ENCODE data around the gene GAS2L1. TPM values are rescaled to one million over a fixed set of nuclear protein-coding genes. Genes with fewer than 3 reads are reported as not detected.

GAS2L1 gene
- total and polyA plus RNA-seq, 2 donors from 2014 or later: 24.2 to 27.2 TPM

GRCh38 chr22:29351042-29351441, 44.6 kb downstream of the GAS2L1 start:
- Histone ChIP-seq H3K9ac (ENCODE audit: low read length in 3 of 3) (no peak overlapping the region), H3K27me3 (ENCODE audit: control insufficient read depth, insufficient read depth, low read length) (no peaks in the 10 kb centered on the region), H3K36me3 (ENCODE audit: control insufficient read depth in 2 of 3, insufficient read depth in 3 of 3, low read length in 3 of 3) (peaks cover 4 to 85% (median 68%) of the 10 kb centered on the region in 3 donors), H3K4me3 (ENCODE audit: low read length in 3 of 3) (no peak overlapping the region), H3K4me1 (ENCODE audit: control insufficient read depth in 2 of 3, insufficient read depth in 2 of 3, low read depth in 1 of 3, low read length in 3 of 3) (no peaks in the 10 kb centered on the region), H3K9me3 (ENCODE audit: control insufficient read depth in 2 of 3, insufficient read depth in 1 of 3, low read length in 3 of 3) (no peaks in the 10 kb centered on the region), H3K27ac (ENCODE audit: low read depth in 2 of 2, low read length in 2 of 2) (no peak overlapping the region)
- intact Hi-C loops (cut with DNase I): no loop called here
- FAIRE-seq (no peak), DNase-seq (no peak)
- TF ChIP-seq CTCF (IDR thresholded peaks at IDR 0.05; ENCODE audit: borderline replicate concordance, extremely low read depth, insufficient read depth): no peak

GRCh38 chr22:29351891-29352290, 45.4 kb downstream of the GAS2L1 start:
- Histone ChIP-seq H3K9me3 (ENCODE audit: control insufficient read depth in 2 of 3, insufficient read depth in 1 of 3, low read length in 3 of 3) (no peaks in the 10 kb centered on the region), H3K27ac (ENCODE audit: low read depth in 2 of 2, low read length in 2 of 2) (no peak overlapping the region), H3K9ac (ENCODE audit: low read length in 3 of 3) (no peak overlapping the region), H3K4me1 (ENCODE audit: control insufficient read depth in 2 of 3, insufficient read depth in 2 of 3, low read depth in 1 of 3, low read length in 3 of 3) (no peaks in the 10 kb centered on the region), H3K36me3 (ENCODE audit: control insufficient read depth in 2 of 3, insufficient read depth in 3 of 3, low read length in 3 of 3) (peaks cover 4 to 88% (median 64%) of the 10 kb centered on the region in 3 donors), H3K4me3 (ENCODE audit: low read length in 3 of 3) (no peak overlapping the region), H3K27me3 (ENCODE audit: control insufficient read depth, insufficient read depth, low read length) (no peaks in the 10 kb centered on the region)
- FAIRE-seq (no peak), DNase-seq (no peak)
- TF ChIP-seq CTCF (IDR thresholded peaks at IDR 0.05; ENCODE audit: borderline replicate concordance, extremely low read depth, insufficient read depth): no peak
- intact Hi-C loops (cut with DNase I): no loop called here

- Histone ChIP-seq H3K9ac (ENCODE audit: low read length in 3 of 3) (no peak overlapping the region), H3K27ac (ENCODE audit: low read depth in 2 of 2, low read length in 2 of 2) (no peak overlapping the region), H3K36me3 (ENCODE audit: control insufficient read depth in 2 of 3, insufficient read depth in 3 of 3, low read length in 3 of 3) (peaks cover 4 to 79% (median 59%) of the 10 kb centered on the region in 3 donors), H3K9me3 (ENCODE audit: control insufficient read depth in 2 of 3, insufficient read depth in 1 of 3, low read length in 3 of 3) (no peaks in the 10 kb centered on the region), H3K27me3 (ENCODE audit: control insufficient read depth, insufficient read depth, low read length) (no peaks in the 10 kb centered on the region), H3K4me1 (ENCODE audit: control insufficient read depth in 2 of 3, insufficient read depth in 2 of 3, low read depth in 1 of 3, low read length in 3 of 3) (no peaks in the 10 kb centered on the region), H3K4me3 (ENCODE audit: low read length in 3 of 3) (no peak overlapping the region)
- intact Hi-C loops (cut with DNase I): no loop called here
- FAIRE-seq (no peak), DNase-seq (no peak)
- no peak for TF ChIP-seq CTCF (IDR thresholded peaks at IDR 0.05; ENCODE audit: borderline replicate concordance, extremely low read depth, insufficient read depth)
These were observed 46.3 kb downstream of the GAS2L1 start for GRCh38 chr22:29352778-29353177.

- Histone ChIP-seq H3K36me3 (ENCODE audit: control insufficient read depth in 2 of 3, insufficient read depth in 3 of 3, low read length in 3 of 3) (peaks cover 4 to 79% (median 60%) of the 10 kb centered on the region in 3 donors), H3K4me1 (ENCODE audit: control insufficient read depth in 2 of 3, insufficient read depth in 2 of 3, low read depth in 1 of 3, low read length in 3 of 3) (no peaks in the 10 kb centered on the region), H3K9ac (ENCODE audit: low read length in 3 of 3) (no peak overlapping the region), H3K27ac (ENCODE audit: low read depth in 2 of 2, low read length in 2 of 2) (no peak overlapping the region), H3K27me3 (ENCODE audit: control insufficient read depth, insufficient read depth, low read length) (no peaks in the 10 kb centered on the region), H3K4me3 (ENCODE audit: low read length in 3 of 3) (no peak overlapping the region), H3K9me3 (ENCODE audit: control insufficient read depth in 2 of 3, insufficient read depth in 1 of 3, low read length in 3 of 3) (no peaks in the 10 kb centered on the region)
- no peak for TF ChIP-seq CTCF (IDR thresholded peaks at IDR 0.05; ENCODE audit: borderline replicate concordance, extremely low read depth, insufficient read depth)
- DNase-seq (peak in 3 of 5 donors; percentile 24 to 44 (median 26)), FAIRE-seq (no peak)
- intact Hi-C loops (cut with DNase I): no loop called here
These were observed 46.8 kb downstream of the GAS2L1 start for GRCh38 chr22:29353286-29353685.

Data from kidney (tissue), 14 donors.